ENCODE data around the gene CX3CL1.

DNA sequence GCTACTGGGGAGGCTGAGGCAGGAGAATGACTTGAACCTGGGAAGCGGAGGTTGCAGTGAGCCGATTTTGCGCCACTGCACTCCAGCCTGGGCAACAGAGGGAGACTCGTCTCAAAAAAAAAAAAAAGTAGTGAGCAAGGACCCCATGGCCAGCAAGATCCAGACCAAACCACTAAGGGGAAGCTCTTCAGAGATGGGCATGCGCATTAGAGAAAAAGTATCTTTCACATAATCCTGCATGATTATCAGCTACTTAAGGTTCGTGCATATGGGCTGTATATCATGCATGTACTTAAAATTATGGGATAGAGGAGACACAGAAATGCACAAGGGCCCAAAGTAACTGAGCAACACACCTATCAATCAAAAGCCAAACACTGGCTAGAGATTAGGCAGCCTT lies 24.4 kb upstream of the CX3CL1 start:
- TF ChIP-seq EZH2 (IDR thresholded peaks at IDR 0.05; ENCODE audit: low read depth) = no peak
- TF ChIP-seq, protein P1, sequence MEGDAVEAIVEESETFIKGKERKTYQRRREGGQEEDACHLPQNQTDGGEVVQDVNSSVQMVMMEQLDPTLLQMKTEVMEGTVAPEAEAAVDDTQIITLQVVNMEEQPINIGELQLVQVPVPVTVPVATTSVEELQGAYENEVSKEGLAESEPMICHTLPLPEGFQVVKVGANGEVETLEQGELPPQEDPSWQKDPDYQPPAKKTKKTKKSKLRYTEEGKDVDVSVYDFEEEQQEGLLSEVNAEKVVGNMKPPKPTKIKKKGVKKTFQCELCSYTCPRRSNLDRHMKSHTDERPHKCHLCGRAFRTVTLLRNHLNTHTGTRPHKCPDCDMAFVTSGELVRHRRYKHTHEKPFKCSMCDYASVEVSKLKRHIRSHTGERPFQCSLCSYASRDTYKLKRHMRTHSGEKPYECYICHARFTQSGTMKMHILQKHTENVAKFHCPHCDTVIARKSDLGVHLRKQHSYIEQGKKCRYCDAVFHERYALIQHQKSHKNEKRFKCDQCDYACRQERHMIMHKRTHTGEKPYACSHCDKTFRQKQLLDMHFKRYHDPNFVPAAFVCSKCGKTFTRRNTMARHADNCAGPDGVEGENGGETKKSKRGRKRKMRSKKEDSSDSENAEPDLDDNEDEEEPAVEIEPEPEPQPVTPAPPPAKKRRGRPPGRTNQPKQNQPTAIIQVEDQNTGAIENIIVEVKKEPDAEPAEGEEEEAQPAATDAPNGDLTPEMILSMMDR (conservative IDR thresholded peaks at IDR 0.05) = no peak

Measured in PC-9 (cell line).